GM20000 (cell line): ENCODE measurements around the gene FBXO21.

Source experiments
- DNase-seq: peaks from one replicate; pipeline ENCODE4 v3.0.0; 2012; ENCODE audit warnings: low spot score
- CTCF ChIP-seq: IDR thresholded peaks from 2 replicates; pipeline ENCODE4 v1.5.1; 2012; ENCODE audit warnings: mild to moderate bottlenecking, control low read depth; ENCODE audit errors: extremely low read depth, missing control alignments

FBXO21 gene

DNA sequence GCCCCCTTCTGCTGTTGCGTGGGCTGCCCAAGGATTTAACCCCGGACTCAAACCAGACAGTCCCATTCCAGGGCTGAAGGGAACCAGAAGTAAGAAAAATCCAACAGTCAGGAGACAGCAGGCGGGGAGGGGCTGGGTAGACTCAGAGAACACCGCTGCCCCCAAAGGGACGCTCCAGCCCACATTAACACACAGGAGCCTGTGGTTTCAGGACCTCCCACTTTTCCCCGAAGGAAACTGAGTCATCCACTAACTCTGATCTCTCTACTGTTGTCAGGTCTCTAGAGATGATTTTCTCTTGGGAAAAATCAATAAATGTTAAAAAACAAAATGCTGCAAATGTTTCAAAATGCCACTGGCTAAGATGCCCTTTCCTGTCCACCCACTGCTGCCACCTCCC is 41.6 kb downstream of the FBXO21 start:
- no peak for TF ChIP-seq CTCF
- DNase-seq: no peak

DNA sequence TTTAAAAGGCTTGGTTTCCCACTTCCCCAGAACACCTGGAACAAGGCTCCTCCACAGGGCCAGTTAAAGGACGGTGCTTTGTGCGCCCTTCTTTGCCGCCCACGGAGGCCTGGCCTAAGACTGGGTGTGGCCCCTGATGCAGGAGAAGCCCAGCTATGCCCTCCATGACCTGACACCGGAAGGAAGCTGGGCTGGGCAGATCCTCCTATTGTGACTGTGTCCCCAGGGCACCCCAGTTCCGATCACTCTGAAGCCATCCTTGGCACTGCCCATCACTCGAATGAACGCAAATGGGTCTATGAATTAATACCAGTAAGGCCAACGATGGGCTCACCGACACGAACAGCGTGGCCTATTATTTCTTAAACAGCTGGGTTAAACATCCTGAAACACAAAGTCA is 42.6 kb downstream of the FBXO21 start:
- TF ChIP-seq CTCF: no peak
- DNase-seq: no peak

DNA sequence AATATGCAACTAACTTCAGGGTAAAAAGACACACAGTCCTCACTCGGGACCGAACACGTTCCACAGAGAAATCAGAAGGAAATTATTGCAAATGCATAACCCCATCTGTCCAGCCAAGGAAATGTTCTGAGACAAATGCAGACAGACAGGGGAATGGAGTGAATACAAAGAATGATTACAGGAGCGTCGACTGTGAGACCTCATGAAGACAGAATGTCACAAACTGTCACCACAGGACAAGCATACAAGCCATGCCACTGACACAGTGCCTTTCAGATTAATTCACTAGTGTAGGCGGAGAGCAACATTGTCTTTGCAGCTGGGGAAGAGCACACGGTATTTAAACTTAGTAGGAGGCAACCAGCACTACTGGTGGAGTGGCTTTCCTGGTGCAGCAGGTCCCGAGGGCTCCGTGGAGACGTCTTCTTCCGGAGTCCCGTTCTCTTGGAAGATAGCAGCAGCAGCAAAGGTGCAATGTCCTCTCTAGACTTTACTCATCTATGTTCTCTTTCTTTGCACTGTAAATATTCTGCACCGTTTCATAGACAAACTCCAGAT is 44.6 kb downstream of the FBXO21 start:
- no peak for DNase-seq
- TF ChIP-seq CTCF: no peak

DNA sequence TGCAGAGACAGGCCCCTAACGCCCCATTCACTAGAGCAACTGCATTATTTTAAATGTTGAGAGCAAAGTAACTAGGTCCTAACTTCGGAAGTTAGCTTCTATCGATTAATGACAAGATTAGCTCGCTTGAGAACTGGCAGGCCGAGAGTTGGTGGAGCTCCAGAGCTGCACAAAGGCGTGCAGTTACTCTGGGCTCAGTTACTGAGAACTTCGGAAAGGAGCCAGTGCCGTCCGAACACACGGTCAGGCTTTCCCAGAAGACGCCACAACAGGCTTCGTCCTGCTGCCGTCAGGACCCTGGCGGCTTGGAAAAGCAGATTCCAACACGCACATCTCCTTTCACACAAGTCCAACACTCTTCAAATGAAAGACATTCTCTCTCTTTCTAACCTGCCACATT is 45.7 kb downstream of the FBXO21 start:
- DNase-seq: no peak
- TF ChIP-seq CTCF: no peak

- TF ChIP-seq CTCF: no peak
- DNase-seq: no peak
Measured at GRCh38 chr12:117143008-117143532, 47.2 kb downstream of the FBXO21 start.

GRCh38 chr12:117142094-117142493 is 48.2 kb downstream of the FBXO21 start:
- no peak for DNase-seq
- no peak for TF ChIP-seq CTCF

GRCh38 chr12:117141097-117141898 is 49.0 kb downstream of the FBXO21 start:
- no peak for TF ChIP-seq CTCF
- no peak for DNase-seq
